ENCODE measurements around the gene ANKRD66.

- no peak for TF ChIP-seq CTCF (conservative IDR thresholded peaks at IDR 0.05; ENCODE audit: low read length)
- TF ChIP-seq EZH2phosphoT487 (IDR thresholded peaks at IDR 0.05; ENCODE audit: borderline replicate concordance): no peak
Measured at GRCh38 chr6:46735720-46736031, 11.1 kb upstream of the ANKRD66 start.
